GM21786 (cell line): Measurements from ENCODE around the gene IGFBP6.

Experiments
- ATAC-seq: cut with Tn5 transposase; IDR thresholded peaks from one replicate; pipeline ENCODE4 v1.9.1; 2021; ENCODE audit not compliant: unreplicated experiment

The IGFBP6 gene

DNA sequence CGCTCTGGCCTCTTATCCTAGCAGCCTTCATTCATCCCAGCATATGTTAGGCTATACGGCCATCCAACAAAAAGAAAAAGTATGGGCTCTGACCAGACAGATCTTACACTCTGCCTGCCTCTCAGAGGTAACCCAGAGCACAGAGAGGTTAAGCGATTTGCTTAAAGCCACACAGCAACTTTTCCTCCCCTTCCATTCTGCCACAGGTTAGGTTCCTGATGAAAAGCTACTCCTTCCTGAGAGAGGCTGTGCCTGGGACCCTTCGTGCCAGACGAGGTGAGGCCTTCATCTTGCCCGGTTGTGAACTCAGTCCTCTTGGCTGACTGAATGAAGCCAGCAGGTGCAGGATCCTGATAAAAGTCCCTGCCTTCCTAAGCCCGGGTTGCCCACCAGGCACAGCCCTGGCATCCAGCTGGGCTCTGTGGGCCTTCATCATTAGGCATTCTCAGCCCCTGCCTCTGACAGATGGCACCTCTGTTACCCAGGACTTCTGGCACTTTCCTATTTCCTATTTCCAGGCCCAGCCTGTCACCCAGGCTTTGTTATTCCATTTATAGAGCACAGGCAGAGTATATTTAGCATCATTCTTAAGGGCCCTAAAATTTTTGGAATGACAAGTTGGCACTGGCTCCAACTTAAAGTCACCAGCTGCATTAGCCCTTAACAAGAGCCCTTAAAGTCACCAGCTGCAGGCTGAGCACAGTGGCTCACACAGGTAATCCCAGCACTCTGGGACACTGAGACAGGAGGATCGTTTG, 18.6 kb downstream of the IGFBP6 start:
- ATAC-seq, result no peak

DNA sequence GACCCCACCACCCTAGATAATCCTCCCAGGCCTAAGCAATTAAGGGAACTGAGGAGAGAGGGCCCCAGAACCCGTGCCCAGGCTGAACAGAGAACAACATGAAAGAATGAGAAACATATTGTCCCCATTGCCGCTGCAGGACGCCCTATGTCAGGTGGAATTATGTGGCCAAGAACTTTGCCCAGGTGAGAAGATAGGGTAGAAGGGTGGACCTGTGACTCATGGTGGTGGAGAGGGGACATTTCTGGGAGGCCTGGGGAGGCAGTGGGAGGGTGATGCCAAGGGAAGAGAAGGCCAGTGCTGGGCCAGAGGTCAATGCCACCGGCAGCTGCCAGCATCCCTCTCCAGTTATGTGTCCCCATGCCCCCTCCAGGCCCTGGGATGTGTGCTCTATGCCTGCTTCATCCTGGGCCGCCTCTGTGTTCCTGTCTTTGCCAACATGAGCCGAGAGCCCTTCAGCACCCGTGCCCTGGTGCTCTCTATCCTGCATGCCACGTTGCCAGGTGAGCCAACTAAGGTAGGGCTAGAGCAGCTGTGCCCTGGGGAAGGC, 21.4 kb downstream of the IGFBP6 start:
- no peak for ATAC-seq

DNA sequence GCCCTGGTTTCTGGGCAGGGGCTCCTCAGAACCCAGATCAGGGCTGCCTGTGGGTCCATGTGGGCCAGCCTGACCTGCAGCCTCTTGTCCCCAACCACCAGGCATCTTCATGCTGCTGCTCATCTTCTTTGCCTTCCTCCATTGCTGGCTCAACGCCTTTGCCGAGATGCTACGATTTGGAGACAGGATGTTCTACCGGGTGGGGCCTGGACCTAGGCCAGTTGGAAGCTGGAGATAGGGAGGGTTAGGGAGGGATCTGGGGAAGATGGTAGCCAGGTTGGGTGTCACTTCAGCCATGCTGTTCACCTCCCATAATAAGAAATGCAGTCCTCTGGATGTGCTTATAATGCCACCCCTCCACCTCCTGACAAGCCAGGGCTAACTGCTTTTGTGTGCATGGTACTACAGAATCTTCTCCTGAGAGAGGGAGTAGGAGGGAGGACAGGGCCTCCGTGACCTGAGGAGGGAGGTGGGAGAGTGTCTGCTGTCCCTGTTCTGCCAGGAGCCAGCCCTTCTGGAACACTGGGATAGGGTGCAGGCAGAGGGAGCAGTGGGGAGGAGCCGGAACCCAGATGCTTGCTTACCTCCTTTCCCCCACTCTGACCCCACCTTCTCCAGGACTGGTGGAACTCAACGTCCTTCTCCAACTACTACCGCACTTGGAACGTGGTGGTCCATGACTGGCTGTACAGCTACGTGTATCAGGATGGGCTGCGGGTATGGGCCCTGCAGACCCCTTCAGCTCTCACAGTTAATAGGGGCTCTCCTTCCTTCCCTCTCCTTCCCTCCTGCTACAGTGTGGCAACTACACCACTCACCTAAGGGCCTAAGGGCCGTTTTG, 23.4 kb downstream of the IGFBP6 start:
- no peak for ATAC-seq

DNA sequence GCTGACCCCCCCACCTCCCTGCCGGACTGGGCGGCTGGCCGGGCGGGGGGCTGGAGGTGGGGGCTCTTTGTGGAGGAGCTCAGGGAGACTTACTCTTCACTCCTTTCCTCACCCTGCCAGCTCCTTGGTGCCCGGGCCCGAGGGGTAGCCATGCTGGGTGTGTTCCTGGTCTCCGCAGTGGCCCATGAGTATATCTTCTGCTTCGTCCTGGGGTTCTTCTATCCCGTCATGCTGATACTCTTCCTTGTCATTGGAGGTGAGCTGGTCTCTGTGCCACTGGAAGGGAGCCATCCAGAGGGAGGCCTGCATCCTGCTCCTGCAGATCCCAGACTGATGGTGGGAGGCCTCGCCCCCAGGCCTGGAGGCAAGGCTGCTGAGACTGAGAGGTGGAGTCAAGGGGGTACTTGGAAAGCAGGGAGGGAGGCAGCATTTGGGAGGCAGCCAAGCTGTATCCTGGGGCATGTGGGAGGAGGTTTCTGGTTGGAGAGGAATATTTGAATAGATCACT, 25.5 kb downstream of the IGFBP6 start:
- no peak for ATAC-seq

DNA sequence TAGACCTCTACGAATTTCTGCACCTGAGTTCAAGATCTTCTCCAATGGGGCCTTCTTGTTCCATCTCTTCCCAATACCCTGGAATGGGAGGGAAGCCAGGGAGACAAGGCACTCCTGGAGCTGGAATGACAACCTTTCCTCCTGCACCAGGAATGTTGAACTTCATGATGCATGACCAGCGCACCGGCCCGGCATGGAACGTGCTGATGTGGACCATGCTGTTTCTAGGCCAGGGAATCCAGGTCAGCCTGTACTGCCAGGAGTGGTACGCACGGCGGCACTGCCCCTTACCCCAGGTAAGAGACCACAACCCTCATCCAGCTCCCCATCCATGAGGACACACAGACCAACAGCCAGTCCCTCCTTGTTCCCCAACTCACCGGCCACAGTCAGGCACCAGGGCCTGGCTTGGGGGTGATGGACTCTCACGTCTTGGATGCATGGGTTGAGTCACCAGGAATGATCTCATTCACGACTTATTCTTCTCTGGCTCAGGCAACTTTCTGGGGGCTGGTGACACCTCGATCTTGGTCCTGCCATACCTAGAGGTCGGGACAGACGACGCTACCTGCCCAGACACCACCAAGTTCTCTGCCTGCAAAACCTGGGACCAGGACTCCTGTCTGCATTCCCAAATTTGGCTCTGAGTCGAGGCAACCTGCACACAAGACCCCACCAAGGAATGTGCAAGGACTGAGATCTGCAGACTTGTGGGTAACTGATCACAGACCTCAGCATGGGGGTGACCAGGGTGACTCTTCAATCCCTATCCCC, 26.3 kb downstream of the IGFBP6 start:
- ATAC-seq, result no peak

DNA sequence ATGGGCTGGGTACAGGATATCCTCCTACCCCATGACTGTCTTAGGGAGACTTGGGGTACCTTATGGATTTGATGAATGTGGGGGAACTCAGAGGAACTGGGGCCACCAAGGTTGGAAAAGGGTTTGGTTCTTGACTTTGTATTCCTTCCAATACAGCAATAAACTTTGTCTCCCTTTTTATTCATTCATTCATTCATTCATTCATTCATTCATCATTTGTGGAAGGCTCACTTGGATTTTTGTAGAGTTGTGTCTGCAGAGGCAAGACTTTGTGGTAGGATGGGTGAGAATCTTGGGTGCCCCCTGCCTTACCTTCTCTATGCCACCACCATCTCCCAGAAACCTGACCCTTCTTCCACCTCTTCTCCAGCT, 26.9 kb downstream of the IGFBP6 start:
- ATAC-seq, result no peak

DNA sequence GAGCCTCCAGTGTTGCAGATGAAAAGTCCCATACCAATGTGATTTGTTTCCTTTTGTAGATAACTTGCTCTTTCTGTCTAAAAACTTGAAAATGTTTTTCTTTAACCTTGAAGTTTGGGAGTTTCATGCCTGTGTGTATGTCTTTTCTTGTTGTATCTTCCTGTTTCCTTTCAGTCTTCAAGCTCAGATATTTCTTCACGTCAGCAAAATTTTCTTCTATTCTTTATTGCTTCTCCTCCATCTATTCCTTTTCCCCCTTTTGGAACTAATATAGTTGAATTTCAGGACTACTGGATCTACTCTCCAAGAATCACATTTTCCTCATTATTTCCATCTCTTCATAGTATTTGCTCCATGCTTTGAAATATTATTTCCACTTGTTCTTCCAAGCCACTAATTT, 29.7 kb downstream of the IGFBP6 start:
- no peak for ATAC-seq

DNA sequence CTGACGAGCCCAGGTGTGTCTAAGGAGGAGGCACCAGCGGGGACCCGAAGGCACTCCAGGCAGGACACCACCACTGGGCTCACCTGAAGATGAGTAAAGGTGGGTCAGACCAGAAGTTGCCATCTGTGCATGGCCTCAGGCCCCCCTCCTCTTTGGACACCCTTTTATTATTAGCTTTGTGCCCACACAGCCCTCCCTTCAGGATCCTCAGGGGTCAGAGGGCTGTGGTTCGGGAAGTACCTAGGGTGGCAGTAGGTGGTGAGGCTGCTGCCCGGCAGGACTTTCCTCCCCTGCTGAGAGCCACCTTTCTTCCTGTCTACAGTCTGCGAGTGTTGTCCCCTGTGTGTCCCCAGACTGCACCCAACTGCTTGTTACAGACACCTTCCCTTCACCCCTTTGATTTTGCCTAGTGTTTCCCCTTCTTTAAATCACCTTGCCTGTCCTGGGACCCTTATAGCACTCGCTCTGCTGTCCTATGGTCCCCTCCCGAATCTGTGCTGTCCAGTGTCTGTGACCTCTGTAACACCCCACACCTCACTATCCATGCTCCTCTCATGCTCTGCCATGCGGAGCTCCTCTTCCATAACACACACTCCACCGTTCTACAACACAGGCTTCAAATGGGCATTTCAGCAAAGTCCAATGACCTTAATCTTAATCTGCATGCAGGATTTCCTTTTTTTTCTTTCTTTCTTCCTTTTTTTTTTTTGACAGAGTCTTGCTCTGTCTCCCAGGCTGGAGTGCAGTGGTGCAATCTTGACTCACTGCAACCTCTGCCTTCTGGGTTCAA, 31.5 kb downstream of the IGFBP6 start:
- no peak for ATAC-seq

DNA sequence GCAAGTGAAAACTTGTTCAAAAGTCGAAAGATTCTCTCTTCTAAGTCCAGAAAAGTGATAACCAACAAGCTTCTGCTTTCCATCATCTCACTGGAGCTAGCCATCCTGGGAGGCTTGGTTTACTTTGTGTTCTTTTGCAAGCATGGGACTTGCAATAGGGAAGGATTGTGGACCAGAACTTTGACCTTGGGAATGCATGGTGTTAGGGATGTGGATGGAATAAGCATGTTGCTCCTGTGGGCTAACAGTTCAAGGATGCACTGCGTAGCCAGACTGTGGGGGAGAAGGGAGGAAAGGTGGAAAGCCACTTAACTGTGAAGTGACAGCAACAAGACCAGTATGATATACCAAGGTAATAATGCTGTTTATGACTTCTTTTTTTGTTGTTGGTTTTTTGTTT, 34.4 kb downstream of the IGFBP6 start:
- ATAC-seq, result no peak

DNA sequence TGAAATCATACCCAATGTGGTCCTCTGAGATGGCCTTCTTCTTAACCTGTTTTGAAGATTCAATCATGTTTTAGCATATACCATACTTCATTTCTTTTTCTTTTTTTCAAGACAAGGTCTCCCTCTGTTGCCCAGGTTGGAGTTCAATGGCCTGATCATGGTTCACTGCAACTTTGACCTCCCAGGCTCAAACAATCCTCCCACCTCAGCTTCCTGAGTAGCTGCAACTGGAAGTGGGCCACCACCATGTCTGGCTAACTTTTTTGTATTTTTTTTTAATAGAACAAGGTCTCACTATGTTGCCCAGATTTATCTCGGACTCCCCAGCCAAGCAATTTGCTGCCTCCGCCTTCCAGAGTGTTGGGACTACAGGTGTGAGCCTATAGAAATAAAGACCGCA, 36.3 kb downstream of the IGFBP6 start:
- no peak for ATAC-seq

DNA sequence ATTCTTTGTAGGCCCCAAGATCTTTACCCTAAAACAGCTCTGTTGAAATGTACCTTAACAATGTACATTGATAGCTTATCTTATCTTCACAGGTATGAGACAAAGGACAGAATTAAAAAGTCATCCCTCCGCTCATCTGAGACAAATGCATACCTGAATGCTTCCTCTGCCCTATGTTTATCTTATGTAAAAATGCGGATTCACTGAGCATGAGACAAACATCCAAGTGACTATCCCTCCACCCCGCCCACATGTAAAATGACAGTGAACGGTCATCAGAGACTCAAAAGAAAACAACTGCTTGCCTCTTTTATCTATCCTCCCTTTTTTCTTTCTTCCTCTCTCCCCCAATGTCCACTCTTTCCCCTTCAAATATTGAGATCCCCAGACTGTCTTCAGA, 45.9 kb downstream of the IGFBP6 start:
- ATAC-seq, result no peak

DNA sequence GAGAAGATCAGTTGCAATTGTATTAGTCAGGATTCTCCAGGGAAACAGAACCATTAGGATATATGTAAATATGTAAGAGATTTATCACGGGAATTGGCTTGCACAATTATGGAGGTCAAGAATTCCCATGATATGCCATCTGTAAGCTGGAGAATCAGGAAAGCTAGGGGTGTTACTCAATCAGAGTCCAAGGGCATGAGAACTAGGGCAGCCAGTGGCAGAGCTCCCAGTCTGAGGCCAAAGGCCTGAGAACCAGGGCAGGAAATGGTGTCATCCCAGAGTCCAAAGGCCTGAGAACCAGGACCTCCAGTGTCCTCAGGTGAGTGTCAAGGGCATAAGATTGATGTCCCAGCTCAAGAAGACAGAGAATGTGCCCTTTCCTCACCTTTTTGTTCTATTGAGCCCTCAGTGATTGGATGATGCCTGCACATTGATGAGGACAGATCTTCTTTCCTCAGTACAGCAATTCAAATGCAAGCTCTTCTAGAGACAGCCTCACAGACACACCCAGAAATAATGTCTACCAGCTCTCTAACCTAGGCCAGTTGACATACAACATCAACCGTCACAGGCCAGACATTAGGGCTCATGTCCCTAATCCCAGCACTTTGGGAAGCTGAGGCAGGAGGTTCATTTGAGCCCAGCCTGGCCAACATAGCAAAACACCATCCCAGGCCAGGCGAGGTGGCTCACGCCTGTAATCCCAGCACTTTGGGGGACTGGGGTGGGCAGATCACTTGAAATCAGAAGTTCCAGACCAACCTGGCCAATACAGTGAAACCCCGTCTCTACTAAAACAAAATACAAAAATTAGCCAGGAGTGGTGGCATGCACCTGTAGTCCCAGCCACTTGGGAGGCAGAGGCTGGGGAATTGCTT, 48.2 kb downstream of the IGFBP6 start:
- ATAC-seq, result no peak

DNA sequence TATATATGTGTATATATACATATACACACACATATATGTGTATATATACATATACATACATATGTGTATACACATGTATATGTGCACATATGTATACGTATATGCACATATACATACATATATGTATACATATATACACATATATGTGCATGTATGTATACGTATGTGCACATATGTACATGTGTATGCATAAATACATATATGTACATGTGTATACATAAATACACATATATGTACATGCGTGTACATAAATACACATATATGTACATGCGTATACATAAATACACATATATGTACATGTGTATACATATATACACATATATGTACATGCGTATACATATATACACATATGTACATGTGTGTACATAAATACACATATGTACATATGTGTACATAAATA, 49.7 kb downstream of the IGFBP6 start:
- no peak for ATAC-seq

DNA sequence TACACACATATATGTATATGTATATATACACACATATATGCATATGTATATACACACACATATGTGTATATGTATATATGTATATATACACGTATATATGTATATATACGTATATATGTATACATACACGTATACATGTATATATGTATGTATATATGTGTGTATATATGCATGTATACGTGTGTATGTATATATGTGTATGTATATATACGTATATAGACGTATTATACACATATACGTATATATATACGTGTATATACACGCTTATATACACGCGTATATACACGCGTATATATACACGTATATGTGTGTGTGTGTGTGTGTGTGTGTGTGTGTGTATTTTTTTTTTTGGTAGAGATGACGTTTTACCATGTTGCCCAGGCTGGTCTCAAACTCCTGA, 50.2 kb downstream of the IGFBP6 start:
- ATAC-seq, result no peak

DNA sequence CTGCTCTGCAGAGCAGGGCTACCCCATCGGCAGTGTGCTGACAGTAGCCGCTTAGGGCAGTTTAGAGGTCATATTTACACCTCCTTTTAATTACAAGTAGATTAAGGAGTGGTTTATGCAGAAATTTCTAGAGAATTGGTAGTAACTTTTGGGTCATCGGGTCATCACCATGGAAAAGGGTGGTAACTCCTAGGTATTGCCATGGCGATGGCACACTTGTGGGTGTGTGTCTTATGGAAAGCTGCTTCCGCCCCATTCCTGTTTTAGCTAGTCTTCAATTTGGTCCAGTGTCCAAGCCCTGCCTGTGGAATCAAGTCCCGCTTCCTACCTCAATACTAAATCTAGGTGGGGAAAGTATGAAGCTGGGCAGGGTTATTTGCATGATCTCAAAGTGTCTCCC, 53.6 kb downstream of the IGFBP6 start:
- ATAC-seq, result no peak
